IMR-90 (cell line): ENCODE results near the gene PGF. TPM values are rescaled to one million over a fixed set of nuclear protein-coding genes. Genes with fewer than 3 reads are reported as not detected.
A peak's percentile ranks its signal among the peaks of the same experiment; 100 is the strongest.

ENCODE experiments used
- ATAC-seq: fragments of 200-7000 bp; cut with Tn5 transposase; 2 replicates; pipeline ENCODE4 v1.9.1; 2020; ENCODE audit warnings: low read depth, mild to moderate bottlenecking, moderate library complexity
- BruUV-seq: library from RNA; stranded (reverse); fragments of 400-500 nt; replicated peaks from 2 replicates; lab custom pipeline; 2021; lab: Mats Ljungman, UMichigan
- CTCF ChIA-PET: fragments of 300-600 bp; formaldehyde crosslinking; extraction: SDS; loops from one replicate; lab custom pipeline; 2021; ENCODE audit warnings: antibody characterized with exemption; lab: Yijun Ruan, JAX
- POLR2A ChIA-PET: fragments of 300-600 bp; sonication (Branson Sonifier 250); formaldehyde crosslinking; loops from one replicate; lab custom pipeline; 2022; ENCODE audit warnings: antibody characterized with exemption; ENCODE audit not compliant: unreplicated experiment; lab: Charles Lee
- DNase-seq: peaks from one replicate; pipeline ENCODE4 v3.0.0; 2013
- H2AFZ ChIP-seq: replicated peaks from 2 replicates; pipeline ENCODE3; 2013; ENCODE audit warnings: low read length, mild to moderate bottlenecking; ENCODE audit not compliant: poor library complexity
- H2AK5ac ChIP-seq: 2 replicates; pipeline ENCODE4 v1.6.1; 2013; ENCODE audit warnings: low read depth, low read length, inconsistent platforms
- H2AK9ac ChIP-seq: replicated peaks from 2 replicates; pipeline ENCODE3; 2013; ENCODE audit warnings: mild to moderate bottlenecking, low read depth, low read length, moderate library complexity; ENCODE audit not compliant: poor library complexity
- H2BK120ac ChIP-seq: 2 replicates; pipeline ENCODE4 v1.6.1; 2013; ENCODE audit warnings: low read depth, low read length, inconsistent platforms
- H2BK15ac ChIP-seq: 3 replicates; pipeline ENCODE4 v1.6.1; 2013; ENCODE audit warnings: low read depth, low read length, inconsistent platforms
- H2BK20ac ChIP-seq: 2 replicates; pipeline ENCODE4 v1.6.1; 2013; ENCODE audit warnings: low read depth, mild to moderate bottlenecking, inconsistent platforms, low read length, moderate library complexity
- H2BK5ac ChIP-seq: 2 replicates; pipeline ENCODE4 v1.6.1; 2013; ENCODE audit warnings: mild to moderate bottlenecking, low read depth, low read length, inconsistent platforms; ENCODE audit not compliant: poor library complexity, severe bottlenecking
- H3K14ac ChIP-seq: replicated peaks from 2 replicates; pipeline ENCODE4 v1.6.1; 2013; ENCODE audit warnings: low read depth, low read length, inconsistent platforms
- H3K18ac ChIP-seq: 2 replicates; pipeline ENCODE4 v1.6.1; 2013; ENCODE audit warnings: low read depth, low read length, control low read depth
- H3K23ac ChIP-seq: 2 replicates; pipeline ENCODE4 v1.6.1; 2013; ENCODE audit warnings: low read depth, low read length, inconsistent platforms
- H3K27ac ChIP-seq: 2 replicates; pipeline ENCODE4 v1.5.1; 2013; ENCODE audit warnings: mild to moderate bottlenecking, control low read depth, low read length; ENCODE audit not compliant: insufficient read depth
- H3K27me3 ChIP-seq: 2 replicates; pipeline ENCODE4 v1.6.1; 2013; ENCODE audit warnings: low read length; ENCODE audit not compliant: control insufficient read depth, insufficient read depth
- H3K36me3 ChIP-seq: 2 replicates; pipeline ENCODE4 v1.6.1; 2013; ENCODE audit warnings: low read length, mixed read lengths; ENCODE audit not compliant: control insufficient read depth, insufficient read depth
- H3K4ac ChIP-seq: 2 replicates; pipeline ENCODE4 v1.6.1; 2013; ENCODE audit warnings: low read depth, low read length, inconsistent platforms
- H3K4me1 ChIP-seq: 2 replicates; pipeline ENCODE4 v1.6.1; 2013; ENCODE audit warnings: low read length, mixed read lengths; ENCODE audit not compliant: control insufficient read depth, insufficient read depth
- H3K4me2 ChIP-seq: 2 replicates; pipeline ENCODE4 v1.6.1; 2013; ENCODE audit warnings: low read depth, mild to moderate bottlenecking, control low read depth, low read length, moderate library complexity
- H3K4me3 ChIP-seq: 2 replicates; pipeline ENCODE4 v1.5.1; 2013; ENCODE audit warnings: low read depth, mild to moderate bottlenecking, control low read depth, low read length, moderate library complexity; ENCODE audit not compliant: insufficient read depth
- H3K56ac ChIP-seq: 2 replicates; pipeline ENCODE4 v1.6.1; 2013; ENCODE audit warnings: low read length, inconsistent platforms; ENCODE audit not compliant: insufficient read depth; ENCODE audit errors: extremely low read depth
- H3K79me1 ChIP-seq, 2 experiments: 2 replicates each; pipeline ENCODE4 v1.6.1; 2013; ENCODE audit warnings: low read length in 2 of 2, inconsistent platforms in 1 of 2, low read depth in 1 of 2
- H3K9ac ChIP-seq: 2 replicates; pipeline ENCODE4 v1.6.1; 2013; ENCODE audit warnings: low read depth, low read length, control low read depth
- H3K9me1 ChIP-seq: 2 replicates; pipeline ENCODE4 v1.6.1; 2013; ENCODE audit warnings: low read length, inconsistent platforms; ENCODE audit not compliant: insufficient read depth
- H3K9me3 ChIP-seq: 2 replicates; pipeline ENCODE4 v1.6.1; 2013; ENCODE audit warnings: low read length; ENCODE audit not compliant: control insufficient read depth, insufficient read depth
- H4K20me1 ChIP-seq: 2 replicates; pipeline ENCODE4 v1.6.1; 2013; ENCODE audit warnings: low read length, inconsistent platforms; ENCODE audit not compliant: insufficient read depth
- H4K5ac ChIP-seq: 2 replicates; pipeline ENCODE4 v1.6.1; 2013; ENCODE audit warnings: mild to moderate bottlenecking, low read depth, low read length, control low read depth
- H4K8ac ChIP-seq, 2 experiments: 2 replicates each; pipeline ENCODE4 v1.6.1; 2013; ENCODE audit warnings: low read depth in 2 of 2, low read length in 2 of 2, control low read depth in 1 of 2, inconsistent platforms in 1 of 2
- H4K91ac ChIP-seq: 2 replicates; pipeline ENCODE4 v1.6.1; 2013; ENCODE audit warnings: low read depth, low read length, inconsistent platforms; ENCODE audit not compliant: insufficient read depth
- BHLHE40 ChIP-seq: fragments of 150-350 bp; IDR thresholded peaks from 2 replicates; pipeline ENCODE4 v1.6.1; 2016; ENCODE audit warnings: mild to moderate bottlenecking, low read depth, low read length
- CEBPB ChIP-seq: IDR thresholded peaks from 2 replicates; pipeline ENCODE4 v1.6.1; 2012; ENCODE audit warnings: low read depth, low read length, improper control_type of control experiment
- CHD1 ChIP-seq: IDR thresholded peaks from 2 replicates; pipeline ENCODE4 v1.6.1; 2012; ENCODE audit warnings: low read depth, low read length, improper control_type of control experiment
- ELK1 ChIP-seq: fragments of 150-350 bp; IDR thresholded peaks from 2 replicates; pipeline ENCODE4 v1.6.1; 2016; ENCODE audit warnings: low read depth, mild to moderate bottlenecking, low read length, moderate library complexity, borderline replicate concordance
- FOS ChIP-seq: fragments of 150-350 bp; IDR thresholded peaks from 2 replicates; pipeline ENCODE4 v1.6.1; 2016; ENCODE audit warnings: low read depth, low read length
- MAFK ChIP-seq: IDR thresholded peaks from 2 replicates; pipeline ENCODE4 v1.6.1; 2012; ENCODE audit warnings: low read depth, low read length, improper control_type of control experiment
- MAZ ChIP-seq: IDR thresholded peaks from 2 replicates; pipeline ENCODE4 v1.6.1; 2012; ENCODE audit warnings: low read depth, mild to moderate bottlenecking, low read length, improper control_type of control experiment, moderate library complexity, borderline replicate concordance
- MXI1 ChIP-seq: IDR thresholded peaks from 2 replicates; pipeline ENCODE4 v1.6.1; 2012; ENCODE audit warnings: low read depth, mild to moderate bottlenecking, low read length, moderate library complexity, borderline replicate concordance
- NFE2L2 ChIP-seq: fragments of 150-350 bp; IDR thresholded peaks from 2 replicates; pipeline ENCODE4 v1.6.1; 2016; ENCODE audit warnings: low read depth, mild to moderate bottlenecking, low read length
- POLR2A ChIP-seq: IDR thresholded peaks from 2 replicates; pipeline ENCODE4 v1.6.1; 2012; ENCODE audit warnings: mild to moderate bottlenecking, low read depth, low read length
- SMC3 ChIP-seq: fragments of 150-350 bp; IDR thresholded peaks from 2 replicates; pipeline ENCODE4 v1.6.1; 2016; ENCODE audit warnings: low read depth, mild to moderate bottlenecking, antibody characterized with exemption, low read length, moderate library complexity
- WGBS, 2 experiments: methylation state at CpG; one replicate each; pipeline versions ENCODE4 v1.1.5 to v1.1.7; 2013; ENCODE audit warnings: missing lambda C conversion rate in 2 of 2; ENCODE audit not compliant: insufficient read length in 1 of 2; ENCODE audit errors: extremely low coverage in 2 of 2; 5-methylcytosine and 5-hydroxymethylcytosine counted together
- dilution Hi-C: fragments of 300-500 bp; cut with HindIII; formaldehyde crosslinking; loops from one replicate; pipeline ENCODE4 v1.14.3; 2018; ENCODE audit warnings: low sequenced_read_pairs; ENCODE audit not compliant: unreplicated experiment
- in situ Hi-C: fragments of 300-500 bp; cut with MboI; formaldehyde crosslinking; loops from 3 replicates; pipeline ENCODE4 v1.14.3; 2019; ENCODE audit warnings: low sequenced_read_pairs, inconsistent platforms, mixed read lengths
- intact Hi-C: fragments of 100-400 bp; cut with micrococcal nuclease; formaldehyde crosslinking; loops from 2 replicates; pipeline ENCODE4 v1.10.0; 2022
- polyA plus RNA-seq, 3 experiments: library from polyadenylated mRNA; depleted of rRNA; stranded (reverse); fragments of >200 nt; gene quantifications; 2 replicates each; pipeline ENCODE4 v1.2.3, GENCODE V29; 2012; ENCODE audit warnings: low replicate concordance in 1 of 3
- total RNA-seq: library from RNA; depleted of rRNA; stranded (reverse); fragments of >200 nt; gene quantifications from 2 replicates; pipeline ENCODE4 v1.2.3, GENCODE V29; 2012
- TF ChIP-seq, protein P1 (sequence below): fragments of 150-350 bp; IDR thresholded peaks from 2 replicates; pipeline ENCODE4 v1.6.1; 2017; ENCODE audit warnings: mild to moderate bottlenecking, antibody characterized with exemption, low read length, low read depth

Gene PGF
- total and polyA plus RNA-seq, 2 of the 4 experiments (the other 2 are of a cell fraction) = 0.36 to 0.39 TPM

DNA sequence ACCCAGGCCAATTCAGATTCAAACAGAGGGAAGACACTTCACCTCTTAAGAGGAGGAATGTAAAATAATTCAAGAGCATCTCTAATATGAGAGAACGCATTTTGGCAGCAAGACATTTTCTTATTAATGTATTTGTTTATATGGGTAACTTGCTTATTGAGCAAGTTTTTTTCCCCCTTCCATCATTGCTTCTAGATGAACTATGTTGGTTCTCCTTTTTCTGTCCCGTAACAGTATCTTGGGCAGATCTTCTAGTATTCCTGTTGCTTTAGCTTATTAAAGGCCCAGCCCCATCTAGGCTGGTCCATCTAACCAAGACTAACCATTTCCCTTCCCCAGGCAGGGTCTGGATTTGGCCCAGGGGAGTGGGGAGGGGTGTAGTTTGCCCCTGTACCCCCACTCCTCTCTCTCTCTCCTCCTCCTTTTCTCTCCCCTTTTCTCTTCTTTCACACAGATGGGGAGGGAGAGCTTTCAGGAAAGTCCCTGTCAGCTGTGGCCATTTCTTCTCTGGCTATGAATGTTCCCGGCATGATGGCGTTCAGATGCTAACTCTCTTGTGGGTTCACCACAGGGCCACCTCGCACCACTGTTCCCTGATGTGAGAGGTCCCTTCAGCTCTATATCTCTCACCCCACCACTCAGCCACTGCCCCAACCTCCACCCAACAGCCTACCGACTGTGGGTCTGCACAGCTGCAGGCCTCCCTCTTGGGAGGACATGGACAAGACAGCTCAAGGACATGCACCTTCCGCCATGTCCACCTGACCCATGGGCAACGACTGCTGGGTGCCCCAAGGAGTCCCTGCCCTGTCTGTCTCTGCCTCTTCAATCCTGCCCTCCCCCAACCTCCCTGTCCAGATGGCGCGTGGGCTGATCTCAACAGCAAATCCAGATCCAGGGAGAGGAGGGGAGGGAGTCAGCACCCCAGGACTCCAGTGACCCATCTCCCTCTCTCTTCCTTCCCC is 16.6 kb downstream of the PGF start:
- no TSS peak for BruUV-seq
- dilution Hi-C loops = no loop called here
- intact Hi-C loops = no loop called here
- ATAC-seq = no peak
- Histone ChIP-seq H3K4me1 (peaks cover 34% of the 10 kb centered on the region), H3K9me1 (peaks cover 18% of the 10 kb centered on the region), H2BK120ac (peak overlapping the region; percentile 84; the same call in 1 of the 2 replicates), H4K5ac (peak overlapping the region; percentile 77; the same call in 1 of the 2 replicates), H3K27ac (peak overlapping the region; percentile 67; the same call in 1 of the 2 replicates), H4K20me1 (no peaks in the 10 kb centered on the region), H3K9ac (no peak overlapping the region), H2AK5ac (peak overlapping the region; percentile 80), H4K8ac (peak overlapping the region; percentile 47 to 89; a peak in 2 of 4 replicates), H3K9me3 (no peaks in the 10 kb centered on the region), H3K36me3 (no peaks in the 10 kb centered on the region), H2BK15ac (peak overlapping the region; percentile 92; the same call in 2 of the 3 replicates), H3K4ac (peak overlapping the region; percentile 88; the same call in 1 of the 2 replicates), H3K18ac (peak overlapping the region; percentile 5; the same call in 1 of the 2 replicates), H3K14ac (peak overlapping the region; percentile 82; the same call in 1 of the 2 replicates), H3K4me3 (no peak overlapping the region), H3K79me1 (no peaks in the 10 kb centered on the region), H2AK9ac (peak overlapping the region; percentile 89), H2BK20ac (0 out of 2 replicates have a peak overlapping the region, but pooled peaks have one; percentile 42), H3K27me3 (no peaks in the 10 kb centered on the region), H4K91ac (peak overlapping the region; percentile 79; the same call in 1 of the 2 replicates), H3K56ac (no peak overlapping the region), H2AFZ (peak overlapping the region; percentile 71), H3K4me2 (no peak overlapping the region), H3K23ac (no peak overlapping the region), H2BK5ac (peak overlapping the region; percentile 81)
- DNase-seq = no peak
- ChIA-PET POLR2A (no interaction called here), CTCF (no interaction called here)
- in situ Hi-C loops = no loop called here
- 100% methylated on average over 2 of the region's 10 CpGs; no CpG with 5 or more reads in 1 of the 2 experiments for WGBS, 2 experiments
- TF ChIP-seq POLR2A (no peak), CHD1 (no peak), MAZ (no peak), NFE2L2 (no peak), MAFK (no peak), CEBPB (no peak), FOS (no peak), SMC3 (no peak), MXI1 (no peak), BHLHE40 (no peak), ELK1 (no peak)
- TF ChIP-seq, protein P1, sequence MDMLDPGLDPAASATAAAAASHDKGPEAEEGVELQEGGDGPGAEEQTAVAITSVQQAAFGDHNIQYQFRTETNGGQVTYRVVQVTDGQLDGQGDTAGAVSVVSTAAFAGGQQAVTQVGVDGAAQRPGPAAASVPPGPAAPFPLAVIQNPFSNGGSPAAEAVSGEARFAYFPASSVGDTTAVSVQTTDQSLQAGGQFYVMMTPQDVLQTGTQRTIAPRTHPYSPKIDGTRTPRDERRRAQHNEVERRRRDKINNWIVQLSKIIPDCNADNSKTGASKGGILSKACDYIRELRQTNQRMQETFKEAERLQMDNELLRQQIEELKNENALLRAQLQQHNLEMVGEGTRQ = no peak
